ENCODE results near the gene C19orf67. TPM values are rescaled to one million over a fixed set of nuclear protein-coding genes. Genes with fewer than 3 reads are reported as not detected.
A peak's percentile ranks its signal among the peaks of the same experiment; 100 is the strongest.

Gene C19orf67
- total RNA-seq (2014; rRNA removed; shearing (Covaris generic)) (not detected in 2 replicates), polyA plus RNA-seq (2016; fragmentation: Nextera tagmentation; extraction: Ambion mirVana) (0.40 TPM in 1 of 2 replicates, not detected in the other)
- long read RNA-seq = 0 reads

GRCh38 chr19:14085309-14085995 lies at the start of gene C19orf67:
Gene C19orf67, minus strand, starts transcription at chr19:14085783. Its CDS starts 156 bp downstream, at chr19:14085627.
- Histone ChIP-seq H3K4me1 (ENCODE audit: insufficient read depth) (peaks cover 10% of the 10 kb centered on the region; the same call in 1 of the 2 replicates), H3F3A (replicated peaks; ENCODE audit: low read depth) (peaks cover 25% of the 10 kb centered on the region), H3K27me3 (ENCODE audit: insufficient read depth) (peaks cover 44% of the 10 kb centered on the region), H3K4me3 (peak within 1 kb of the TSS; percentile 63), H3K79me2 (replicated peaks; ENCODE audit: insufficient read depth) (no peaks in the 10 kb centered on the region), H3K4me2 (peak within 1 kb of the TSS; percentile 85), H4K20me1 (replicated peaks; ENCODE audit: insufficient read depth) (0 out of 2 replicates have a peak, but pooled peaks cover 6% of the 10 kb centered on the region), H2AFZ (peak within 1 kb of the TSS; percentile 86), H3K36me3 (ENCODE audit: insufficient read depth) (peaks cover 9% of the 10 kb centered on the region; the same call in 1 of the 2 replicates), H3K27ac (ENCODE audit: low read depth) (no peak within 1 kb of the TSS), H3K9me2 (ENCODE audit: insufficient read depth) (no peaks in the 10 kb centered on the region)
- Mint-ChIP-seq H3K4me3 (peak within 1 kb of the TSS; percentile 52), H3K9me3 (no peaks in the 10 kb centered on the region), H3K27me3 (ENCODE audit: insufficient read depth, low read depth, poor library complexity) (peaks cover 7% of the 10 kb centered on the region), H3K36me3 (ENCODE audit: low read depth) (peaks cover 16% of the 10 kb centered on the region), H3K4me1 (peaks cover 7% of the 10 kb centered on the region), H3K27ac (no peak within 1 kb of the TSS)
- ATAC-seq (peak; percentile 47), DNase-seq (ENCODE audit: low spot score) (peak; percentile 70)
- TF ChIP-seq EZH2 (IDR thresholded peaks at IDR 0.05; ENCODE audit: low read depth, unreplicated experiment) (peak; percentile 1), POLR2AphosphoS5 (IDR thresholded peaks at IDR 0.05; ENCODE audit: low read depth) (no peak), REST (IDR thresholded peaks at IDR 0.05; ENCODE audit: unreplicated experiment) (no peak), EZH2phosphoT487 (IDR thresholded peaks at IDR 0.05; ENCODE audit: unreplicated experiment) (no peak), ZNF462 (CRISPR knock-in tag; IDR thresholded peaks at IDR 0.05) (no peak)
